HG03469 (cell line): ENCODE results near the gene DUSP15.
"Not testable (repeated sequence)": the region's sequence is repeated elsewhere in the genome, so short reads cannot be mapped to it uniquely, and the experiment has no call there.

Source experiments
- ATAC-seq: cut with Tn5 transposase; IDR thresholded peaks from one replicate; pipeline ENCODE4 v1.9.1; 2021; ENCODE audit warnings: mild to moderate bottlenecking, moderate library complexity, moderate number of reproducible peaks; ENCODE audit not compliant: unreplicated experiment

The DUSP15 gene, protein sequence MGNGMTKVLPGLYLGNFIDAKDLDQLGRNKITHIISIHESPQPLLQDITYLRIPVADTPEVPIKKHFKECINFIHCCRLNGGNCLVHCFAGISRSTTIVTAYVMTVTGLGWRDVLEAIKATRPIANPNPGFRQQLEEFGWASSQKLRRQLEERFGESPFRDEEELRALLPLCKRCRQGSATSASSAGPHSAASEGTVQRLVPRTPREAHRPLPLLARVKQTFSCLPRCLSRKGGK

GRCh38 chr20:31869942-31870725 lies at the start of gene DUSP15, which contains the start of gene TTLL9:
Gene DUSP15 (minus strand): TSS chr20:31870527. CDS start chr20:31870337, 190 bp downstream.
Gene TTLL9 (plus strand): TSS chr20:31870634. CDS start chr20:31871127, 493 bp downstream.
- no peak for ATAC-seq

GRCh38 chr20:31919410-31920155 lies 49.3 kb upstream of the DUSP15 start:
- no peak for ATAC-seq

- no peak for ATAC-seq
These were observed 48.3 kb upstream of the DUSP15 start for GRCh38 chr20:31918466-31919105.

GRCh38 chr20:31917962-31918412 lies 47.7 kb upstream of the DUSP15 start:
- ATAC-seq = not testable (repeated sequence)

GRCh38 chr20:31916708-31917107 lies 46.4 kb upstream of the DUSP15 start:
- no peak for ATAC-seq

- ATAC-seq = no peak
These were observed 45.4 kb upstream of the DUSP15 start for GRCh38 chr20:31915491-31916280.

DNA sequence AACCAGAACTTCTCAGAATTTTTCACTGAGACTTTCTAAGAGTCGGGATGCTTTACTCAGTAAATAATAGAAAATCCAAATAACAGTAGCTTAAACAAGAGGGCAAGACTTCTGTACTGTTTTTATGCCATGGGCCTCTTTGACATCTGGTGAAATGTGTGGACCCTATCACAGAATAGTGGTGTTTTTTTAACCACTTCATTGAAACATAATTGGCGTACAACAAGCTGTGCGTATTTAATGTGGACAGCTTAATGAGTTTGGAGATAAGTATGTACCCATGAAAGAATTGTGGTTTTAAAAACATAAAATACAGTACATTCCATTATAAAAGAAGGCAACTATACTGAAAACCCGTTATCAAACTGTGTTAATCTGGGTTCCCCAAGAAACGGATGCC lies 43.8 kb upstream of the DUSP15 start:
- ATAC-seq = no peak

DNA sequence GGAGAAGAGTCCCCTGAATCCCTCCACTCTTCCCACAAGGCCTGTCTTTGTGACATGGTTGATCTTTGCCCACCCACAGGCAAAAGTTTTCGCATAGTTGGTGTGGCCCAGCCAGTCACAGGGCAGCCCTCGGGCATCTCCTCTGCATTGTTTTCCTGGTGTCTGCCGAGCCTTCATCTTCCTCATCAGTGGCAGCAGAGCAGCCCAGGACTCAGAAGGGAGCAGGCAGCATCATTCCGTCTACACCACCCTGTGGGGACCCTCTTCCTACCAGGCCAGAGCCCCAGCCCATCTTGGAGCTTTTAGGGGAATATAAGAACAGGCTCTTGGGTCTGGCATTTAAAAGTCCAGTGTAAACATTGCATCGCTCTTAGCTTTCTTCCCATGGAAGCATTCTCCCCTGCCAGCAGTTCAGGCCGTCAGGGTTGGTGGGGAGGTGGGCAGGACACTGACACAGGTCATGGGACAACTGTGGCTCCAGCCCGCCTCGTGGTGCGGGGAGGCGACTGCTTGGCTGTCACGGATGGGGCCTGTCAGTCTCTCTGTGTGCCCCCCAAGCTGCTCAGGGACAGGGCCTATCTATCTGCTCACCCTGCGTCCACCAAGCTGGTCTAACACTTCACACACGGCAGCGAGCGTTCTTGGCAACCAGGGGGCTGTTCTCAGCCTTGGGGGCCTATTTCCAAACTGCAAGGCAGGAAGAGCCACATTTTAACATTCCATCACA lies 43.3 kb upstream of the DUSP15 start:
- ATAC-seq = no peak

- ATAC-seq = no peak
These were observed 39.9 kb upstream of the DUSP15 start for GRCh38 chr20:31910071-31910803.

- no peak for ATAC-seq
These were observed 39.1 kb upstream of the DUSP15 start for GRCh38 chr20:31909253-31910070.

GRCh38 chr20:31908424-31908823 lies 38.1 kb upstream of the DUSP15 start:
- ATAC-seq = no peak

- ATAC-seq = no peak
These were observed 37.7 kb upstream of the DUSP15 start for GRCh38 chr20:31908016-31908415.

- ATAC-seq = no peak
These were observed 36.7 kb upstream of the DUSP15 start for GRCh38 chr20:31907046-31907445.

DNA sequence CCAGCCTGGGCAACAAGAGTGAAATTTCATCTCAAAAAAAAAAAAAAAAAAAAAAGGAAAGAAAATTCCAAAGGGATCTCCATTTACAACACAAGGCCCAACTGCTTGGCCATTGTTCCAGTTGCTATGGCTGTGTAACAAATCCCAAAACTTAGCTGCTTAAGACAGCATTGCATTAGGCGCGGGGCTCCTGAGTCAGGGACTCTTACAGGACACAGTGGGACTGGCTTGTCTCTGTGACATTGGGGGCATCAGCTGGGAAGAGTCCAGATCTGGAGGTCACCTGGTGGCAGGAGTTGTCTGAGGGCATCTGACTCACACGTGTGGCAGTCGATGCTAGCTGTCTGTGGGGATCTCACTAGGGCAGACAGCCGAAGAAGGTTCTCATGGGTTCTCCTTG lies 35.7 kb upstream of the DUSP15 start:
- ATAC-seq = no peak

- no peak for ATAC-seq
These were observed 33.5 kb upstream of the DUSP15 start for GRCh38 chr20:31903627-31904386.

DNA sequence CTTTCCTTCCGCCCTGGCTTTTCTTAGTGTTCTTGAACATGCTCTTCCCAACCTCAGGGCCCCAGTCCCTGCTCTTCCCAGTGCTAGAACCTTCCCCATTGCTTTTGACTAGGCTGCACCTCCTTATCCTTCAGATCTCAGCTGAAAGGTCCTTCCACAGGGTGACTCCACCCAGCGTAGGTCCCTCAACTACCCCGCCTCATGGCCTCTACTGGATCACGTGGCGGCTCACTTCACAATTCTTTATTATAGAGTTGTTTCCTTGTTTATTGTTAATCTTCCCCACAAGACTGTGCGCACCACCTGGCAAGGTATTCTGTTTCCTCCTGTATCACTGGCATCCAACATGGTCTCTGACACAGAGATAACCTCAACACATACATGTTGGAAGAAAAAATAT lies 31.3 kb upstream of the DUSP15 start:
- no peak for ATAC-seq

GRCh38 chr20:31897541-31897940 lies 27.2 kb upstream of the DUSP15 start:
- no peak for ATAC-seq
